Prostate gland (tissue), 2 donors: ENCODE data around the gene LMO4. TPM values are rescaled to one million over a fixed set of nuclear protein-coding genes. Genes with fewer than 3 reads are reported as not detected.

Source experiments
- DNase-seq: peaks from one replicate; pipeline ENCODE4 v3.0.0-alpha.2; 2019; ENCODE audit warnings: low spot score
- H3K27ac ChIP-seq, 2 donors: fragments of 200-600 bp; sonication (generic); 2 replicates each; pipeline ENCODE4 v1.5.1; 2017 to 2019
- H3K27me3 ChIP-seq: fragments of 200-600 bp; sonication (generic); replicated peaks from 2 replicates; pipeline ENCODE4 v1.5.1; 2019; ENCODE audit not compliant: insufficient read depth
- H3K36me3 ChIP-seq, 2 donors: fragments of 200-600 bp; sonication (generic); 1 replicate in 1 of 2; 2 replicates in 1 of 2; pipeline versions ENCODE4 v1.5.1 to v1.8.1; 2017 to 2019
- H3K4me1 ChIP-seq: fragments of 200-600 bp; sonication (generic); replicated peaks from 2 replicates; pipeline ENCODE4 v1.5.1; 2019
- H3K4me3 ChIP-seq, 2 donors: fragments of 200-600 bp; sonication (generic); 2 replicates each; pipeline ENCODE4 v1.5.1; 2017 to 2019
- H3K9me3 ChIP-seq: fragments of 200-600 bp; sonication (generic); 2 replicates; pipeline ENCODE4 v1.5.1; 2017
- CTCF ChIP-seq, 4 experiments: fragments of 200-600 bp in 2 of 4; fragments of 450-650 bp in 2 of 4; sonication (generic) in 2 of 4; IDR thresholded peaks; 1 replicate in 3 of 4; 2 replicates in 1 of 4; pipeline ENCODE4 v1.5.1; 2016 to 2019; ENCODE audit warnings: antibody characterized with exemption in 4 of 4, mild to moderate bottlenecking in 2 of 4, moderate library complexity in 2 of 4
- POLR2A ChIP-seq: fragments of 450-650 bp; IDR thresholded peaks from one replicate; pipeline ENCODE4 v1.6.1; 2016; ENCODE audit warnings: antibody characterized with exemption, mild to moderate bottlenecking
- POLR2AphosphoS5 ChIP-seq: sonication (generic); formaldehyde crosslinking; IDR thresholded peaks from one replicate; pipeline ENCODE4 v1.6.1; 2017; ENCODE audit warnings: antibody characterized with exemption
- WGBS: methylation state at CpG from one replicate; pipeline ENCODE4 v1.1.5; 2018; 5-methylcytosine and 5-hydroxymethylcytosine counted together
- intact Hi-C: fragments of 100-400 bp; cut with DNase I; formaldehyde crosslinking; loops from one replicate; pipeline ENCODE4 v1.14.2; 2022
- total RNA-seq, 2 donors: library from RNA; depleted of rRNA; stranded (reverse); fragments of >200 nt; gene quantifications; one replicate each; pipeline ENCODE4 v1.1.0, GENCODE V29; 2016

The LMO4 gene
- total RNA-seq, 2 donors from 2014 or later: 41.9 to 78.0 TPM

GRCh38 chr1:87346130-87346814 lies 17.6 kb downstream of the LMO4 start:
- TF ChIP-seq CTCF (IDR thresholded peaks at IDR 0.05) (no peak), POLR2AphosphoS5 (no peak), POLR2A (no peak)
- intact Hi-C loops: no loop called here
- Histone ChIP-seq H3K9me3 (no peaks in the 10 kb centered on the region), H3K27ac (no peak overlapping the region), H3K36me3 (peaks cover 0 to 7% of the 10 kb centered on the region in 2 donors), H3K27me3 (no peaks in the 10 kb centered on the region), H3K4me1 (no peaks in the 10 kb centered on the region), H3K4me3 (no peak overlapping the region)
- 66% methylated on average over 8 of the region's 8 CpGs for WGBS
- no peak for DNase-seq

DNA sequence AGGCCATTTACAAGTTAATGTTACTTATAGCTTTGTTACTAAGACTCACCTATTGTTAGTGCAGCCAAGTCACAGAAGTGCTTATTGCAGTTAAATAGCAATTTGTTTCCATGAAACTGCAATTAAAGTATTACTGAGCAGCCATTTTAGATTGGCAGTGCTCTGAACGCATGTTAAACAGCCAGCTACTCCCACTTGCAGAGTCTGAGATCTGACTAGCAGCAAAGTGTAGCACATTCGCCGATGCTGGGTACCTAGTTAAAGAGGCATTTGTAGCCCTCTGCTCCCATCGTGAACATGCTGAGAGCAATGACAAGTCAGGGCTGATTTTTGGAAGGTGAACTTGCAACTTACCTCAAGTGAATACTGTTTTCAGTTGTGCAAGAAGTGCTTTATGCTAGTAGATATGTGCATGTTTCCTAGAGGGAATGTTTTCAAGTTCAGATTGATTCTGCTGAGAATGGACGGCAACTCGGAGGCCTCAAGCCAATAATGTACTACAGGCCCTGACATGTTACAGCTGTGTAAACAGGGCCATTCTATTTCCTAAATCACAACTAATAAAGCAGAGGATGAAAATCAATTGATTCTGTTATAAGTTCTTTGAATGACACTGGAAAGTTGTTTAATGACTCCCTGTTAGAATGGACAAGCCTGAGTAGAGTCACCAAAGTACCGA lies 19.8 kb downstream of the LMO4 start:
- DNase-seq: no peak

GRCh38 chr1:87349036-87349435 lies 20.4 kb downstream of the LMO4 start:
- Histone ChIP-seq H3K4me3 (no peak overlapping the region), H3K27me3 (no peaks in the 10 kb centered on the region), H3K36me3 (peaks cover 0 to 7% of the 10 kb centered on the region in 2 donors), H3K27ac (no peak overlapping the region), H3K4me1 (no peaks in the 10 kb centered on the region), H3K9me3 (no peaks in the 10 kb centered on the region)
- intact Hi-C loops: no loop called here
- DNase-seq: no peak
- no peak for TF ChIP-seq POLR2AphosphoS5
- TF ChIP-seq POLR2A: no peak
- WGBS: 79% methylated on average over 2 of the region's 2 CpGs

More for the DNA sequence above, 19.8 kb downstream of the LMO4 start:
- no peak for TF ChIP-seq POLR2AphosphoS5
- TF ChIP-seq POLR2A: no peak
- TF ChIP-seq CTCF (IDR thresholded peaks at IDR 0.05): no peak
- H3K36me3 ChIP-seq: peaks cover 0 to 7% of the 10 kb centered on the region in 2 donors
- H3K4me3 ChIP-seq: no peak overlapping the region
- no peak overlapping the region for H3K27ac ChIP-seq
- H3K4me1 ChIP-seq: no peaks in the 10 kb centered on the region
- H3K9me3 ChIP-seq: no peaks in the 10 kb centered on the region
- intact Hi-C loops: no loop called here
- H3K27me3 ChIP-seq: no peaks in the 10 kb centered on the region
- 33% methylated on average over 7 of the region's 7 CpGs for WGBS

GRCh38 chr1:87355894-87356293 lies 27.2 kb downstream of the LMO4 start:
- H3K9me3 ChIP-seq: no peaks in the 10 kb centered on the region
- H3K27me3 ChIP-seq: no peaks in the 10 kb centered on the region
- no peak overlapping the region for H3K4me3 ChIP-seq
- intact Hi-C loops: no loop called here
- H3K27ac ChIP-seq: no peak overlapping the region
- no peaks in the 10 kb centered on the region for H3K36me3 ChIP-seq
- no peak for TF ChIP-seq POLR2AphosphoS5
- no peak for TF ChIP-seq CTCF (IDR thresholded peaks at IDR 0.05)
- no peak for TF ChIP-seq POLR2A
- no peaks in the 10 kb centered on the region for H3K4me1 ChIP-seq
- DNase-seq: no peak
- WGBS: 86% methylated on average over 3 of the region's 3 CpGs

- no peaks in the 10 kb centered on the region for H3K36me3 ChIP-seq
- H3K9me3 ChIP-seq: no peaks in the 10 kb centered on the region
- DNase-seq: no peak
- intact Hi-C loops: no loop called here
- no peaks in the 10 kb centered on the region for H3K27me3 ChIP-seq
- 66% methylated on average over 5 of the region's 5 CpGs for WGBS
- no peak for TF ChIP-seq POLR2A
- no peak for TF ChIP-seq POLR2AphosphoS5
- TF ChIP-seq CTCF (IDR thresholded peaks at IDR 0.05): no peak
- H3K4me1 ChIP-seq: no peaks in the 10 kb centered on the region
- no peak overlapping the region for H3K4me3 ChIP-seq
- no peak overlapping the region for H3K27ac ChIP-seq
Measured at GRCh38 chr1:87356591-87356990, 27.9 kb downstream of the LMO4 start.
